ENCODE results near the gene CIDEA. TPM values are rescaled to one million over a fixed set of nuclear protein-coding genes. Genes with fewer than 3 reads are reported as not detected.
A peak's percentile ranks its signal among the peaks of the same experiment; 100 is the strongest.

The CIDEA gene
- total RNA-seq, 1 experiment from 2014 or later = not detected

GRCh38 chr18:12306752-12307700, 52.9 kb downstream of the CIDEA start:
- no peak for DNase-seq (ENCODE audit: low read depth, low spot score)
- in situ Hi-C loops (cut with HindIII; ENCODE audit: low pct_unique_long_range_greater_than_20kb, low sequenced_read_pairs) = no loop called here

- peak; percentile 32 for DNase-seq (ENCODE audit: low read depth, low spot score)
- in situ Hi-C loops (cut with HindIII; ENCODE audit: low pct_unique_long_range_greater_than_20kb, low sequenced_read_pairs) = no loop called here
These were observed 53.7 kb downstream of the CIDEA start, which contains the start of gene TUBB6 for GRCh38 chr18:12307701-12308385. TUBB6 (plus strand) TSS chr18:12308241; CDS start chr18:12308293, 52 bp downstream.

- in situ Hi-C loops (cut with HindIII; ENCODE audit: low pct_unique_long_range_greater_than_20kb, low sequenced_read_pairs) = no loop called here
- DNase-seq (ENCODE audit: low read depth, low spot score) = peak; percentile 50
These were observed 54.4 kb downstream of the CIDEA start for GRCh38 chr18:12308386-12309100.

- DNase-seq (ENCODE audit: low read depth, low spot score) = no peak
- in situ Hi-C loops (cut with HindIII; ENCODE audit: low pct_unique_long_range_greater_than_20kb, low sequenced_read_pairs) = no loop called here
These were observed 55.6 kb downstream of the CIDEA start for GRCh38 chr18:12309683-12310198.

- in situ Hi-C loops (cut with HindIII; ENCODE audit: low pct_unique_long_range_greater_than_20kb, low sequenced_read_pairs) = no loop called here
- no peak for DNase-seq (ENCODE audit: low read depth, low spot score)
These were observed 56.6 kb downstream of the CIDEA start for GRCh38 chr18:12310762-12311161.

GRCh38 chr18:12312976-12313375, 58.8 kb downstream of the CIDEA start:
- DNase-seq (ENCODE audit: low read depth, low spot score) = no peak
- in situ Hi-C loops (cut with HindIII; ENCODE audit: low pct_unique_long_range_greater_than_20kb, low sequenced_read_pairs) = no loop called here

GRCh38 chr18:12313530-12314245, 59.5 kb downstream of the CIDEA start:
- no peak for DNase-seq (ENCODE audit: low read depth, low spot score)
- in situ Hi-C loops (cut with HindIII; ENCODE audit: low pct_unique_long_range_greater_than_20kb, low sequenced_read_pairs) = no loop called here

GRCh38 chr18:12314591-12315305, 60.6 kb downstream of the CIDEA start:
- no peak for DNase-seq (ENCODE audit: low read depth, low spot score)
- in situ Hi-C loops (cut with HindIII; ENCODE audit: low pct_unique_long_range_greater_than_20kb, low sequenced_read_pairs) = no loop called here

- no peak for DNase-seq (ENCODE audit: low read depth, low spot score)
- in situ Hi-C loops (cut with HindIII; ENCODE audit: low pct_unique_long_range_greater_than_20kb, low sequenced_read_pairs) = no loop called here
These were observed 61.3 kb downstream of the CIDEA start for GRCh38 chr18:12315490-12315889.

- no peak for DNase-seq (ENCODE audit: low read depth, low spot score)
- in situ Hi-C loops (cut with HindIII; ENCODE audit: low pct_unique_long_range_greater_than_20kb, low sequenced_read_pairs) = no loop called here
These were observed 61.8 kb downstream of the CIDEA start for GRCh38 chr18:12315911-12316310.

- DNase-seq (ENCODE audit: low read depth, low spot score) = no peak
- in situ Hi-C loops (cut with HindIII; ENCODE audit: low pct_unique_long_range_greater_than_20kb, low sequenced_read_pairs) = no loop called here
These were observed 63.6 kb downstream of the CIDEA start for GRCh38 chr18:12317664-12318333.

GRCh38 chr18:12318334-12318697, 64.2 kb downstream of the CIDEA start:
- DNase-seq (ENCODE audit: low read depth, low spot score) = no peak
- in situ Hi-C loops (cut with HindIII; ENCODE audit: low pct_unique_long_range_greater_than_20kb, low sequenced_read_pairs) = no loop called here

- peak; percentile 8 for DNase-seq (ENCODE audit: low read depth, low spot score)
- in situ Hi-C loops (cut with HindIII; ENCODE audit: low pct_unique_long_range_greater_than_20kb, low sequenced_read_pairs) = no loop called here
These were observed 64.7 kb downstream of the CIDEA start for GRCh38 chr18:12318857-12319256.

- peak; percentile 18 for DNase-seq (ENCODE audit: low read depth, low spot score)
These were observed 67.2 kb downstream of the CIDEA start for GRCh38 chr18:12321333-12321732.

GRCh38 chr18:12324991-12325725, 71.0 kb downstream of the CIDEA start:
- no peak for DNase-seq (ENCODE audit: low read depth, low spot score)
- in situ Hi-C loops (cut with HindIII; ENCODE audit: low pct_unique_long_range_greater_than_20kb, low sequenced_read_pairs) = no loop called here

More at GRCh38 chr18:12321333-12321732, 67.2 kb downstream of the CIDEA start:
- in situ Hi-C loops (cut with HindIII; ENCODE audit: low pct_unique_long_range_greater_than_20kb, low sequenced_read_pairs) = no loop called here
